H1 (cell line): Measurements from ENCODE around the gene TFEC.

Experiments used
- CTCF ChIP-seq, 3 experiments: IDR thresholded peaks; 1 replicate in 2 of 3; 2 replicates in 1 of 3; pipeline versions ENCODE4 v1.5.1 to v1.6.1; 2011; ENCODE audit warnings: low read length in 3 of 3, mild to moderate bottlenecking in 3 of 3, inconsistent platforms in 2 of 3, low read depth in 1 of 3, moderate library complexity in 1 of 3; ENCODE audit not compliant: insufficient read depth in 1 of 3; ENCODE audit errors: control extremely low read depth in 1 of 3
- EGR1 ChIP-seq: IDR thresholded peaks from 2 replicates; pipeline ENCODE4 v1.6.1; 2011; ENCODE audit warnings: low read depth, low read length, borderline replicate concordance
- JUN ChIP-seq: IDR thresholded peaks from 2 replicates; pipeline ENCODE4 v1.6.1; 2011; ENCODE audit warnings: low read depth, mild to moderate bottlenecking, improper control_type of control experiment, low read length
- JUND ChIP-seq: IDR thresholded peaks from 2 replicates; pipeline ENCODE4 v1.6.1; 2011; ENCODE audit warnings: mild to moderate bottlenecking, improper control_type of control experiment, low read length
- POLR2A ChIP-seq, 2 experiments: IDR thresholded peaks; 1 replicate in 1 of 2; 2 replicates in 1 of 2; pipeline ENCODE4 v1.6.1; 2011; ENCODE audit warnings: low read depth in 2 of 2, low read length in 2 of 2, mild to moderate bottlenecking in 2 of 2; ENCODE audit errors: control extremely low read depth in 1 of 2
- POLR2AphosphoS5 ChIP-seq: IDR thresholded peaks from 2 replicates; pipeline ENCODE4 v1.6.1; 2011; ENCODE audit warnings: low read depth, low read length
- RAD21 ChIP-seq, 2 experiments: IDR thresholded peaks in 1 of 2; conservative IDR thresholded peaks in 1 of 2; 2 replicates each; pipeline ENCODE4 v1.6.1; 2011; ENCODE audit warnings: low read depth in 2 of 2, low read length in 2 of 2, improper control_type of control experiment in 1 of 2, inconsistent platforms in 1 of 2, mild to moderate bottlenecking in 1 of 2, moderate library complexity in 1 of 2
- SIX5 ChIP-seq: IDR thresholded peaks from 2 replicates; pipeline ENCODE4 v1.6.1; 2011; ENCODE audit warnings: mild to moderate bottlenecking, low read depth, low read length
- SP1 ChIP-seq: IDR thresholded peaks from 2 replicates; pipeline ENCODE4 v1.6.1; 2011; ENCODE audit warnings: low read depth, low read length
- TAF1 ChIP-seq: IDR thresholded peaks from 2 replicates; pipeline ENCODE4 v1.6.1; 2011; ENCODE audit warnings: mild to moderate bottlenecking, low read depth, low read length
- USF2 ChIP-seq: IDR thresholded peaks from 2 replicates; pipeline ENCODE4 v1.6.1; 2011; ENCODE audit warnings: low read length, improper control_type of control experiment
- YY1 ChIP-seq: IDR thresholded peaks from 2 replicates; pipeline ENCODE4 v1.6.1; 2011; ENCODE audit warnings: low read depth, mild to moderate bottlenecking, low read length

- TF ChIP-seq POLR2AphosphoS5 (no peak), CTCF (IDR thresholded peaks at IDR 0.05; ENCODE audit: control extremely low read depth in 1 of 3, insufficient read depth in 1 of 3, low read depth in 1 of 3, low read length in 3 of 3) (no peak), USF2 (no peak), YY1 (no peak), JUND (no peak), RAD21 (IDR thresholded peaks at IDR 0.05 in 1 of 2, conservative IDR thresholded peaks at IDR 0.05 in 1 of 2; ENCODE audit: low read depth in 2 of 2, low read length in 2 of 2) (no peak), EGR1 (no peak), JUN (no peak), POLR2A (IDR thresholded peaks at IDR 0.05; ENCODE audit: control extremely low read depth in 1 of 2, low read depth in 2 of 2, low read length in 2 of 2) (no peak), SP1 (no peak), SIX5 (no peak), TAF1 (no peak)
These were observed 41.1 kb upstream of the TFEC start for GRCh38 chr7:116071629-116072028.
